ENCODE measurements around the gene ARHGAP22.

ARHGAP22 gene

DNA sequence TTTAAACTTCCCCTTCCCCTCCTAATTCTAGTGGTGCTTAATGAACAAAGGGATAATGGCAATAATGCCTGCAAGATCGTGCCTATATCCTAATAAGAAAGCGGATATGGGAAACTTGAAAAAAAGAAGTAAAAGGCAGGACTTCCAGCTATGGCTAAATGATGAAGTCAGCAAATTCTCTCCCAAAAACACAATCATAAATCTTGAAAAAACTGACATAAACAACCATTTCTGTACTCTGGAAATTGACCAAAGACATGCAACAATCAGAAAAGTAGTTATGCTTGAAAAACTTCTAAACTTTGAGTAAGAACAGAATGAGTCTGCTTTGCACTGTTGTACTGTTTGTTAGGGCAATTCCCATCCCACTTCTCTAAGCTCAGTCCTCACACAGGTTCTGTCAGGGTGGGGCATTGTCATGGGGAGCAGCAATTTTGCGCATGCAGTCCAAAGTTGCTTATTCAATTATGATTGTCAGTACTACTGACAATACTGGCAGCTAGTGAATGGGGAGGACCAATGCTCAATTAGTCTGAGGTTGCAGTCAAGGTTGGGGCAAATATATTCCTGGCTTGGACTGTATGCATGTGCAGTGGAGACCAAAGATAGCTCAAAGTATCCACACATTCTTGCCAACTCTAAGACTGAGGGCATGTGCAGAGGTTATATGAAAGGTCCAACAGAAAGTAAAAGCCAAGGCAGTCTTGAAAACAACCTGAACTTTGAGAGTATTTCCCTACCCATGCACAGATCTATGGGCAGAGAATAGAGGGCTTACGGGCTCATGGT, 34.1 kb upstream of the ARHGAP22 start:
- no peak for TF ChIP-seq CTCF (IDR thresholded peaks at IDR 0.05; ENCODE audit: low read depth, low read length)
- no peak for DNase-seq (ENCODE audit: low read depth in 2 of 2)
- no peak overlapping the region for H3K4me3 ChIP-seq (replicated peaks in 1 of 2; ENCODE audit: low read depth in 2 of 2, low read length in 2 of 2)

- no peak for TF ChIP-seq CTCF (IDR thresholded peaks at IDR 0.05; ENCODE audit: low read depth, low read length)
- DNase-seq (ENCODE audit: low read depth in 2 of 2) = no peak
- no peak overlapping the region for H3K4me3 ChIP-seq (replicated peaks in 1 of 2; ENCODE audit: low read depth in 2 of 2, low read length in 2 of 2)
These were observed 33.3 kb upstream of the ARHGAP22 start for GRCh38 chr10:48638158-48638557.

- no peak overlapping the region for H3K4me3 ChIP-seq (replicated peaks in 1 of 2; ENCODE audit: low read depth in 2 of 2, low read length in 2 of 2)
- DNase-seq (ENCODE audit: low read depth in 2 of 2) = no peak
- TF ChIP-seq CTCF (IDR thresholded peaks at IDR 0.05; ENCODE audit: low read depth, low read length) = no peak
These were observed 32.0 kb upstream of the ARHGAP22 start for GRCh38 chr10:48636901-48637300.

DNA sequence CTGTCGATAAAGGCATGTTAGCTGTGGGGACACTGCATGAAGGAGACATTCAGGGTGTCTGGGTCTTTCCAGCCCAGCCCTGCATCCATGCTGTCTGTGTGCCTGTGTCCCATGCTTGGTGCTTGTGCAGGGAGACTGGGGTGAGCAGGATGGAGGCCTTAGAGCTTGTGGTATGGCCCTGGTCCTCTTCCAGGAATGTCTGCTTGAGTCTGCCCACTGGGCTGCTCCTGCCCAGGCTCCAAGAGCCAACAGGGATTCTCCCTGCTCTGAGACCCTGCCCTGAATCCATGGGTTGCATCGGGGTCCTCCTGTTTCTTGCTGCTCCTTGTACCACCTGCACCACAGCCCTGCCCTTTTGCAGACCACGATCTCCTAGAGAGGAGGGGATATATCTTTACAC, 31.4 kb upstream of the ARHGAP22 start:
- no peak overlapping the region for H3K4me3 ChIP-seq (replicated peaks in 1 of 2; ENCODE audit: low read depth in 2 of 2, low read length in 2 of 2)
- TF ChIP-seq CTCF (IDR thresholded peaks at IDR 0.05; ENCODE audit: low read depth, low read length) = no peak
- DNase-seq (ENCODE audit: low read depth in 2 of 2) = no peak

GRCh38 chr10:48634984-48635557, 30.2 kb upstream of the ARHGAP22 start:
- no peak overlapping the region for H3K4me3 ChIP-seq (replicated peaks in 1 of 2; ENCODE audit: low read depth in 2 of 2, low read length in 2 of 2)
- no peak for DNase-seq (ENCODE audit: low read depth in 2 of 2)
- TF ChIP-seq CTCF (IDR thresholded peaks at IDR 0.05; ENCODE audit: low read depth, low read length) = no peak

GRCh38 chr10:48634198-48634983, 29.5 kb upstream of the ARHGAP22 start:
- no peak for TF ChIP-seq CTCF (IDR thresholded peaks at IDR 0.05; ENCODE audit: low read depth, low read length)
- peak; percentile 92 to 94 for DNase-seq (ENCODE audit: low read depth in 2 of 2)
- no peak overlapping the region for H3K4me3 ChIP-seq (replicated peaks in 1 of 2; ENCODE audit: low read depth in 2 of 2, low read length in 2 of 2)
